ENCODE data around the gene MAN2B2.

DNA sequence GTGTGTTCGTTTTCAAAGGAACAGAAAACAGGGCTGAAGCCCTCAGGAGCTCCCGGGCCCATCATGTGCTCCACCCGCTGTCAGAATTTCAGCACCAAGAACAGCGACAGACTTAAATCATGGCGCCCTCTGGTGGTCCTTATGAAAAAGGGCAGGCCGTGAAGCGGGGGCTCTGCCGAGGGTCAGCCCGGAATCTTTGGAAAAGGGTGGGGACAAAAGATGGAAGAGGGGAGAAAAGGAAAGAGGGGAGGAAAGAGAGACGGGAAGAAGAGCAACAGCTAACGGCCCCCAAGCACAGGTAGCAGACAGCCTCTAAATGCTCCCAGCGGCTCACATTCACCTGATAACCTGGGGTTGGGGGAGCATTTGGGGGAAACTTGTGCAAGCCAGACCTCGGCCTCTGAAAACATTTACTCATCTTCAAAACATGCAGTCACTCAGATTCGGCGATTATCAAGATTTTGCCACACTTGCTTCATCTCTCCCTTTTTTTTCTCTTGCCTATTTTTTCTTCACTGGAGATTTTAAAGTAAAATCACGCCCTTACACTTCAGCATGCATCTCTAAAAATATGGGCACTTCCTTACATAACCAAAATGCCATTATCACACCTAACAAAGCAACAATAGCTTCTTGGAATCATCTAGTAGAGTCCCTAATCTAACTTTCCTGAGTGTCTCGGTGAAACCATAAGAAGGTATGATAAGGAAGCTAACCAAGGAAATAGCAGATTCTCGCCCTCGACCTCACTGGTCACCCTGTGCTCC lies 28.1 kb upstream of the MAN2B2 start:
- TF ChIP-seq, protein P1, sequence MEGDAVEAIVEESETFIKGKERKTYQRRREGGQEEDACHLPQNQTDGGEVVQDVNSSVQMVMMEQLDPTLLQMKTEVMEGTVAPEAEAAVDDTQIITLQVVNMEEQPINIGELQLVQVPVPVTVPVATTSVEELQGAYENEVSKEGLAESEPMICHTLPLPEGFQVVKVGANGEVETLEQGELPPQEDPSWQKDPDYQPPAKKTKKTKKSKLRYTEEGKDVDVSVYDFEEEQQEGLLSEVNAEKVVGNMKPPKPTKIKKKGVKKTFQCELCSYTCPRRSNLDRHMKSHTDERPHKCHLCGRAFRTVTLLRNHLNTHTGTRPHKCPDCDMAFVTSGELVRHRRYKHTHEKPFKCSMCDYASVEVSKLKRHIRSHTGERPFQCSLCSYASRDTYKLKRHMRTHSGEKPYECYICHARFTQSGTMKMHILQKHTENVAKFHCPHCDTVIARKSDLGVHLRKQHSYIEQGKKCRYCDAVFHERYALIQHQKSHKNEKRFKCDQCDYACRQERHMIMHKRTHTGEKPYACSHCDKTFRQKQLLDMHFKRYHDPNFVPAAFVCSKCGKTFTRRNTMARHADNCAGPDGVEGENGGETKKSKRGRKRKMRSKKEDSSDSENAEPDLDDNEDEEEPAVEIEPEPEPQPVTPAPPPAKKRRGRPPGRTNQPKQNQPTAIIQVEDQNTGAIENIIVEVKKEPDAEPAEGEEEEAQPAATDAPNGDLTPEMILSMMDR (IDR thresholded peaks at IDR 0.05; ENCODE audit: insufficient read depth, low read length, poor library complexity, severe bottlenecking), result peak; percentile 97
- no peak for TF ChIP-seq EZH2phosphoT487 (conservative IDR thresholded peaks at IDR 0.05; ENCODE audit: low read length)
